Measurements from ENCODE around the gene WDR20.
"Not testable (repeated sequence)": the region's sequence is repeated elsewhere in the genome, so short reads cannot be mapped to it uniquely, and the experiment has no call there.

WDR20 gene

DNA sequence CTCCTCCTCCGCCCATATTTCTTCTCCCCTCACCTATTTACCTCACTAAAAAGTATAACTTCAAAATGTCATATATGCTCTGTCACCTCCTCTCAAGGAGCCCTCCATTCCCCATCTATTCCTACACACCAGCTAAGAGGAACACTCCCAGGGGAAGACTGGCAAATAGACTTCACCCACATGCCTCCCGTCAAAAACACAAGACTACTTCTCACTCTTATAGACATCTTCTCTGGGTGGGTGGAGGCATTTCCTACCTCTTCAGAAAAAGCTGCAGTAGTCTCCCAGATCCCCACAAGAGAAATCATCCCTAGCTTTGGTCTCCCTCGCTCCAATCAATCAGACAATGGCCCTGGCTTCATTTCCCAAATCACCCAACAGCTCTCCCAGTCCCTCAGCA is 99.1 kb downstream of the WDR20 start:
- peak; percentile 45 for DNase-seq (ENCODE audit: low spot score)

DNA sequence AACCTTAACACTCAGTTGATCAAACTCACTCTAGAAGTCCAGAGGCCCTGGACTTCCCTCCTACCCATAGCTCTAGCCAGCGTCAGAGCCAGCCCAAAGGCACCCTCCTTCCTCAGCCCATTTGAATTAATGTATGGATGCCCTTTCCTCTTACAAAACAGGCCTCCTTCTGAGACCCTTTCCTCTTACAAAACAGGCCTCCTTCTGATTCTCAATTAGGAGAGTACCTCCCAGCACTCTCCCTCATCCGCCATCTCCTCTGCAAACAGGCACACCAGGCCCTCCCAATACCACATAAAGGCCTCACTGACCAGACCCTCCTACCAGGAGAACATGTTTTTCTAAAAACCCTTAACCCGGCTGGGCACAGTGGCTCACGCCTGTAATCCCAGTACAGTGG is 99.5 kb downstream of the WDR20 start:
- no peak for DNase-seq (ENCODE audit: low spot score)

DNA sequence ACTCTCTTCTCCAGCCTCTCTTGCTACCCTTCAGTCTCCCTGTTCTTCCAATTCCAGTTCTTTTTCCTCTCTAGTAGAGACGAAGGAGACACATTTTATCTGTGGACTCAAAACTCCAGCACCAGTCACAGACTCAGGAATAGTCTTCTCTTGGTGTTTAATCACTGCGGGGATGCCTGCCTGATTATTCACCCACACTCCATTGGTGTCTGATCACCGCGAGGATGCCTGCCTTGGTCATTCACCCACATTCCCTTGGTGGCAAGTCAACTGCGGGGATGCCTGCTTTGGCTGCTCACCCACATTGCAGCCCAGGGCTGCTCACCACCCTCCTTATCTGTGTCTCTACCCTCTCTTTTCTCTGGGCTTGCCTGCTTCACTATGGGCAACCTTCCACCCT is 100.8 kb downstream of the WDR20 start:
- DNase-seq (ENCODE audit: low spot score): not testable (repeated sequence)

DNA sequence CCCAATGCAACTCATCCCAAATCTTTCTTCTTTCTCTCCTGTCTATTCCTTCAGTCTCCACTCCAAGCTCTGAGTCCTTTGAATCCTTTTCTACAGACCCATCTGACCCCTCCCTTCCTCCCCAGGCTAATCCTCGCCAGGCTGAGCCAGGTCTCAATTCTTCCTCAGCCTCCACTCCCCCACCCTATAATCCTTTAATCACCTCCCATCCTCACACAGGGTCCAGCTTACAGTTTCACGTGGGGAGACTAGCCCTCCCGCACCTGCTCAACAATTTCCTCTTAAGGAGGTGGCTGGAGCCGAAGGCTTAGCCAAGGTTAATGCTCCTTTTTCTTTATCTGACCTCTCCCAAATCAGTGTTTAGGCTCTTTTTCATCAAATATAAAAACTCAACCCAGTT is 101.5 kb downstream of the WDR20 start:
- no peak for DNase-seq (ENCODE audit: low spot score)

DNA sequence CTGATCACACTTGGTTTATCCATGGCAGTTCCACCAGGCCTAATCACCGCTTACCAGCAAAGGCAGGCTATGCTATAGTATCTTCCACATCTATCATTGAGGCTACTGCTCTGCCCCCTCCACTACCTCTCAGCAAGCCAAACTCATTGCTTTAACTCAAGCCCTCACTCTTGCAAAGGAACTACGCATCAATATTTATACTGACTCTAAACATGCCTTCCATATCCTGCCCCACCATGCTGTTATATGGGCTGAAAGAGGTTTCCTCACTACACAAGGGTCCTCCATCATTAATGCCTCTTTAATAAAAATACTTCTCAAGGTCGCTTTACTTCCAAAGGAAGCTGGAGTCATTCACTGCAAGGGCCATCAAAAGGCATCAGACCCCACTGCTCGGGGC is 104.1 kb downstream of the WDR20 start:
- not testable (repeated sequence) for DNase-seq (ENCODE audit: low spot score)

DNA sequence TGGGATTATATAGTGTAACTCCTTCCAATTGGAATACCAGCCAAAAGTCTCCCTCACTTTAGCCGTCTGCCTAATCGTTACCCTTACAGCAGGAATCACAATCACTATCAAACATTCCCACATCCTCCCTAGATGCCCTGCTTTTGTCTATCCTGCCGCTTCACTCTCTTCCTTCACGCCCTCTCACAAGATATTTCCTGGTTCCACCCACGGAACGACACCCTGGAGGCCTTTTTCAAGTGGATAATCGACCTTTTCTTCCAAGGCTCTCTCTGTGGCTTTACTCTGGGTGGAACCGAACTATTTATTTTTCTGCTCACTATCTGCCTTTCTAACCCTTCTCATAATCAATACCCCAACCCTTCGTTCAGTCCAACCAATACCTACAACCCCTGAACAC is 106.4 kb downstream of the WDR20 start:
- DNase-seq (ENCODE audit: low spot score): peak; percentile 26

DNA sequence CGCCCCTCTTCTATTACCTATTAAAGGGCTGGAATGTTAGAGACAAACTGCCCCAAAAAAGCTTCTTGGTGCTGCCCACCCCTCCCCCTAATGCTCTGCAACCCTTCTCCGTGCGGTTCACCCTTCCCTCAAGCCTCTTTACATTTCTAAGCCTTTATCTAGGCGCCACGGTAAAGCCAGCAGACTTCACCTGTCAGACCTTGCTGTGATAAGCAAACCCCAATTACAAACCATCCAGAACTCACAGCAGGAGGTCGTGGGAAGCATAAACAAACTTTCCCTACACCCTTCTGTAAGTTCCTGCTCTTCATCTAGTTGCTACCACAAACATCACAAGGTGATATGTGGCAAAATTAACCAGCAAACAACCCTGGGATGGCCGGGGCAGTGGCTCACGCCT is 108.4 kb downstream of the WDR20 start:
- DNase-seq (ENCODE audit: low spot score): no peak

DNA sequence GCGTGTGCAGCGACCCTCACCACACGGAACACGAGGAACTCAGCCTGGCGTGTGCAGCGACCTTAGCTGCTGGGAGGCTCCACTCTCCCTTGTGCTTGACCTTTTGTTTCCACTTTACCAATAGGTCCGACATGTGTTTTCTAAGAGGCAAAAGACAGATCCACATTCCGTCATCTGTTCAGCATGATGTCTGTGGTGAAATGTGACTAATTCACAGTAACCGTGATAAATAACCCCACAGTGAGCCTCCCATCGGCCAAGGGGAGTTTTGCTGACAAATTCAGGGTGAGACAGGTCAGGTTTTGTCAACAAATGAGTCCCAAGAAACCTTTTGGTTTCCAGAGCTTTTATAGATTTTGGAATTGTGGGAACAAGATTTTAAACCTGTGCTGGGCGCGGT is 109.3 kb downstream of the WDR20 start:
- DNase-seq (ENCODE audit: low spot score): no peak

DNA sequence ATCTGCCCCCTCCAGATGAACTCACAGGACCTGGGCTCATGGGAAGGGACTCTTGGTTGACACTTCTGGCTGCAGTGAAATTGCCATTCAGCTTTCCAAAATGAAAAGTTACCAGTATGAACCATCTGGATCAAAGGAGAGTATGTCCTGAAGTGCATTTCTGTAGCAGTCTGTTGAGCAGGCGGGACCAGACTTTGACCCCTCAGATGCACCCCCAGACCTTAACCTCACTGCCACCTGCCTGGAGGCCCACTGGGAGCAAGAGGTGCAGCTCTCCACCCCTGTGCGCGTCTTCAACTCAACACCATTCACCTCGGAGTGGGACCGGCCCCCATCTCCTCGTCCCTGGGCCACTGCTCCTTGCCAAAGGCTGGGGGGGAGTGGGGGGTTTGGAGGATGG is 110.3 kb downstream of the WDR20 start:
- DNase-seq (ENCODE audit: low spot score): no peak

DNA sequence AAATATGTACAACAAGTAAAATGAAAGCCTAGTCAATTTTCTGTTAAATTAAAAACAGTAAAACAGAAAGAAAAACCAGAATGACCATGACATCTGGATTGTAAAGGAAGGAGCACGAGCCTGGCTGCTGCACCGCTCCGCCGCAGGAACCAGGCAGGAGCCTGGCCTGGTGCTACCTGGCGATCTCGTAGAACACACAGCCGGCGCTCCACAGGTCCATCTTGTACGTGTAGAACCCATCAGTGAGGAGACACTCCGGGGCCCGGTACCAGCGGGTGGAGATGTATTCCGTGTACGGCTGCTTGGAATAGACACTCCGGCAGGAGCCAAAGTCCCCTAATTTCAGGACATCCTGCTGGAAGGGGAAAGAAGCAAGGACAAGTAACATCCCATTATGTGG is 110.9 kb downstream of the WDR20 start:
- DNase-seq (ENCODE audit: low spot score): no peak

DNA sequence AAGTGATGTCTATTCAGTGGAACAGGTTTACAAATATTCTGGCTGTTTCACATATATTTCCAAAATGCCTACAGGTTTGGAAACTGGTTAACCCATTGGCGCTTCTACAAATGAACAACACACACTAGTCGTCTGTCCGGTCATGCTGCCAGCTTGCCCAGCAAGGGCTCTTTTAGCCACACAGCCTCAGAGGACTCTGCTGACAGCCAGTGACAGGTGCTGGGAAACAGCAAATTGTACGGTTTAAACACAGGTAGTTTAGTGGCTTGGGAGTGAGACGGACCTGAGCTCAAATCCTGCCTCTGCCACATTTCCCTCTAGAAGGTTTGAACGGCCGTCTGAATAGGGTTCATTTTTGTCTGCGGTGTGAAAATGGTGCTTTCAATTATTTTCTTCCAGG is 111.5 kb downstream of the WDR20 start:
- DNase-seq (ENCODE audit: low spot score): no peak

DNA sequence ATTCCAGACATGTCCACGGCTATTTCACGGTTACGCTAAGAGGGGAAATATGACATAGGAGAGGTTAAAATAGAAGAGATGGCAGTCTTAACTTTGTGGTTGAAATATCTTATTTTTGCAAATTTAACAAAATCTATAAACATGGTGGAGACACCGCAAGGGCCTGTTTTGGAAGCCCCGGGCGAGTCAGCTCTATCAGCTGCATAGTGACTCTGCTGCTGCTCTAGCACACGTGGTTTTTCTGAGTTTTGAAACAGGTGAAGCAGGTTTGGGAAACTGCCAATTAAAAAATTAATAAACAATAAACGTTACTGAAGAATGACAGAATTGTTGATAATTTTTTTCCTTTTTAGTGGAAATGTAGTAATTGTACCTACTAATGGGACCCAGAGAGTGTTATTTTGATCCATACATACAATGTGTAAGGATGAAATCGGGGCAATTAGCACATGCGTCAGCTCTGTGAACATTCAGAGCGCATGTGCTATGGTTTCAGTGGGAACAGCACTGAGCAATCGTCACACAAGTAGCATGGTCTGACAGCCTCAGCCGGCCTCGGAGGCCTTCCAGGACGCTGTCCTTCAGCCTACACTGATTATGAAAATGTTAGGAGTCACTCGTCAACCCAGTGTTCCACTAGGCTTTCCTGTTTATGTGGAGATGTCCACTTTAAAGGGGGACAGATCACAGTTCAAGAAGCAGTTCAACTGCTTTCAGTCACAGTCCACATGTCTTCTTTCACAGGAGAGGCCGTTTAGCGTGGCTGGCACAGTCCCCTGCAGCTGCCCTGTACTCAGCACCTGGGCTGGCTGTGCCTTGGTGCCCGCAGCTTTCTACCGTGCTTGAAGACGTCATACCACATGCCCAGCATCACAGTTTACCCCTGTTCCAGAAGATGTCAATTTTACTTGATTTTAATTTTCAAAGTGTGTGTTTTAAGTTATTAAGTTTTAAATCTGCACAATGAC is 113.4 kb downstream of the WDR20 start:
- DNase-seq (ENCODE audit: low spot score): no peak

DNA sequence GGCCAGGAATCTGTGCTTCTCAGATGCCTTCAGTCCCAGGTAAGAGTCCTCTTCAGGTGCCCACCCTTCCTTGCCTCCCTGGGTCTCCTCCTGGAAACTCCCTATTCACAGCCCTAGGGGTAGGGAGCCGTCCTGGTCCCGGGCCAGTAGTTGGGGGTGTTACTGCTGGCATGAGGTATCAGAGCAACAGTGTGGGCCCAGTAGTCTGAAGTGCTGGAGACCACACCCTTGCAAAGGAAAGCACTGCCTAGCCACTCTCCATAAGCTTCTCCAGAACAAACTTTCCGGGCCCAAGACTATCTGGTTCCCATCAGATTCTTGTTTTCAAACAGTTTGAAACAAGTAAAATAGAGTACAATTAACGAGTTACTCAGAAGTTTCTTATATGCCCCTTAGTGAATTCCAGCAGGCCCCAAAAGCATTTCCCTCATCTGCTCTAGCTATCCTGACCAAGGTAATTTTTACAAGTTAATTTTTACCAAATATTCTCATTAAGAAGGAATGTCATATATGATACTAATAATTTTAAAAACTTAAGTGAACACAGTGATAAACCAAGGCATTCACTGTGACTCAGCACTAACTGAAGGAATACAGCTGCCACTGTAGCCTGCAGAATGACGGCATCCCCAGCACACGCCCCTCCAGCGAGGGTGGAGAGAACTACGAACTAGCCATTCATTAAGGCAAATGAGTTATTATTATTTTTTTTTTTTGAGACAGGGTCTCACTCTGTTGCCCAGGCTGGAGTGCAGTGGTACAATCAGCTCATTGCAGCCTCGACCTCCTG is 115.9 kb downstream of the WDR20 start:
- no peak for DNase-seq (ENCODE audit: low spot score)

DNA sequence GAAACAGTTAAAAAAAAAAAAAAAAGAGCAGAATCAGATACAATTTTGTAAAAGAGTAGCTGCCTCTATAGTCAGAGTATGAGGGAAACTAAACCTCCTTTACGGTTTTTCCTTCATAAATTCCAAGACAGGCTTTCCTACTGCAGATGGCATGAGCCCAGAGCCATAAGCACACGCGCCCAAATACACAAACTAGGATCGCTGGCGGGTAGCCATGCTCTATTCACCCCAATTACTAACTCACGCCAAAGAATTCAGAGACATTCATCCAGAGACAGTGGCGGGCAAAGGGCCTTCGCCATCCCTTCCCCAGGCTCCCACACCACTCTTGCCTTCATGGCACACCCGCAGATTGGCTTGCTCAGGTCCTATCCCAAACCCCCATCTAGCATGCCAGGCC is 117.0 kb downstream of the WDR20 start:
- DNase-seq (ENCODE audit: low spot score): no peak

DNA sequence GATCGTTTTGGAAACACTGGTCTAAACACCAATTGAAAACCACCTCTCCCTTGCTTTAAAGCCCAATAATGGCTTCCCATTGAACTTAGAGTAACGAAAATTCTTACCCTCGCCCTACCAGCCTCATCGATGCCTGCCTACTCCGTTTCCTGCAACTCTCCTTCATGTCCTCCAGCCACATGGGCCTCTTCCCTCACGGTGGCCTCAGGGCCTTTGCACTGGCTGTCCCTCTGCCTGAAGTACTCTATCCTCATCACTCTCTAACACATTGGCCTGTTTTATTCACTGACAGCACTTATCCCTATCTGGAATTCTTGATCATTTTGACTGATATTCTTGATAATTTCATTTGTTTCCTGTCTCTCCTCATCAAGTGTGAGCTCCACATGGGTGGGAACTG is 118.4 kb downstream of the WDR20 start:
- DNase-seq (ENCODE audit: low spot score): no peak

All from putamen (tissue), 1 donor.